ENCODE data around the gene TBATA. TPM values are rescaled to one million over a fixed set of nuclear protein-coding genes. Genes with fewer than 3 reads are reported as not detected.

The TBATA gene
- total RNA-seq, 6 experiments from 2014 or later = not detected

DNA sequence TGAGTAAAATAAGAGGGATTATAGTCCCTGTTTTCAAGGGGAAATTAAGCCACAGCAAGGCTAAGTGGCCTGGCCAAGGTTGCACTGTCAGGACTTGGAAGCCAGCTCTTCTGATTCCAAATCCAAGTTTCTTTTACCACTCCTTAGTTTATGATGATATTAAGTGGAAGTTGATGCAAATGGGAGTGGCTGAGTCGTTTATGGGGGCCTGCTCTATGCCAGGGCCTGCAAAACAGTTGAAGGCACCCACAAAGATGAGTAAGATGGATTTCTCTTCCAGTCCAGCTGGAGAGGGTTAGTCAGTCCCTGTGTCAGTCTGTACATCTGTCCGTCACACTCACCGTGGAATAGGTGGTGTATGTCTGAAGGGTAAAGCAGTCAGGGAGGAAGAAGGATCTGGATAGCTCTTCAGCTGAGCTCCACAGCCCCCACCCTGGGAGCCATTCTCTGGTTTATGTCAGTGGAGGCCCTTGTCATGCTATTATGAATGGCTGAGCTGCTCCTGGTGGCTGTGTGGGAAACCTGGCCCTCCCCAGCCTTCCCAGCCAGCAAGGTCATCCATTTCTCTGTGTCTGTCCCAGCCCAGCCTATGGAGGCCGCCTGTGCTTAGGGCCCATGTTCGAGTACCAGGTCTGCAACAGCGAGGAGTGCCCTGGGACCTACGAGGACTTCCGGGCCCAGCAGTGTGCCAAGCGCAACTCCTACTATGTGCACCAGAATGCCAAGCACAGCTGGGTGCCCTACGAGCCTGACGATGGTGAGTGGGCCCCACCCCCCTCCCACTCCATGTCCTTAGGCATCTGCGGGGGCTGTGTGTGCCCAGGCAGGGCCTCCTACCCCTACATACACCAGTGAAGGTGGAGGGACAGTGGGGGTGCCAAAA, 44.5 kb downstream of the TBATA start:
- H3K27me3 ChIP-seq = no peaks in the 10 kb centered on the region
- DNase-seq (no peak), ATAC-seq (no peak)
- intact Hi-C loops (cut with DNase I) = no loop called here
- H3K9me3 ChIP-seq = no peaks in the 10 kb centered on the region
- no peaks in the 10 kb centered on the region for H3K36me3 ChIP-seq
- TF ChIP-seq, protein P1, sequence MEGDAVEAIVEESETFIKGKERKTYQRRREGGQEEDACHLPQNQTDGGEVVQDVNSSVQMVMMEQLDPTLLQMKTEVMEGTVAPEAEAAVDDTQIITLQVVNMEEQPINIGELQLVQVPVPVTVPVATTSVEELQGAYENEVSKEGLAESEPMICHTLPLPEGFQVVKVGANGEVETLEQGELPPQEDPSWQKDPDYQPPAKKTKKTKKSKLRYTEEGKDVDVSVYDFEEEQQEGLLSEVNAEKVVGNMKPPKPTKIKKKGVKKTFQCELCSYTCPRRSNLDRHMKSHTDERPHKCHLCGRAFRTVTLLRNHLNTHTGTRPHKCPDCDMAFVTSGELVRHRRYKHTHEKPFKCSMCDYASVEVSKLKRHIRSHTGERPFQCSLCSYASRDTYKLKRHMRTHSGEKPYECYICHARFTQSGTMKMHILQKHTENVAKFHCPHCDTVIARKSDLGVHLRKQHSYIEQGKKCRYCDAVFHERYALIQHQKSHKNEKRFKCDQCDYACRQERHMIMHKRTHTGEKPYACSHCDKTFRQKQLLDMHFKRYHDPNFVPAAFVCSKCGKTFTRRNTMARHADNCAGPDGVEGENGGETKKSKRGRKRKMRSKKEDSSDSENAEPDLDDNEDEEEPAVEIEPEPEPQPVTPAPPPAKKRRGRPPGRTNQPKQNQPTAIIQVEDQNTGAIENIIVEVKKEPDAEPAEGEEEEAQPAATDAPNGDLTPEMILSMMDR (IDR thresholded peaks at IDR 0.05) = no peak
- TF ChIP-seq POLR2A (IDR thresholded peaks at IDR 0.05) = no peak
- H3K27ac ChIP-seq = no peak overlapping the region
- WGBS (ENCODE audit: insufficient coverage, low coverage, low lambda C conversion rate, missing lambda C conversion rate) = 11% methylated on average over 1 of the region's 12 CpGs
- H3K4me1 ChIP-seq = no peaks in the 10 kb centered on the region
- no peak overlapping the region for H3K4me3 ChIP-seq

DNA sequence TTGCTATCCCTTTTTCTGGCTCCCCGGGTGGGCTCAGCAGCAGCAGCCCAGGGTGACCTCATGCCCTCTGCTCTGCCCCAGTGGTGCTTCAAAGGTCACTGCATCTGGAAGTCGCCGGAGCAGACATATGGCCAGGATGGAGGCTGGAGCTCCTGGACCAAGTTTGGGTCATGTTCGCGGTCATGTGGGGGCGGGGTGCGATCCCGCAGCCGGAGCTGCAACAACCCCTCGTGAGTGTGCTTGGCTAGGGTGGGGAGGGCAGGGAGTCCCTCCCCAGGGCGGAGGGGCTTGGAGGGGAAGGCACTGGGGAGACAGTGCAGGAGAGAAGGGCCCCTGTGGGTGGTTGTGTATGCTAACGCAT, 46.4 kb downstream of the TBATA start:
- 76% methylated on average over 11 of the region's 12 CpGs for WGBS (ENCODE audit: insufficient coverage, low coverage, low lambda C conversion rate, missing lambda C conversion rate)
- DNase-seq (peak in 1 of 3 donors; percentile 42), ATAC-seq (no peak)
- Histone ChIP-seq H3K27me3 (no peaks in the 10 kb centered on the region), H3K4me1 (no peaks in the 10 kb centered on the region), H3K9me3 (no peaks in the 10 kb centered on the region), H3K27ac (no peak overlapping the region), H3K36me3 (no peaks in the 10 kb centered on the region), H3K4me3 (no peak overlapping the region)
- no peak for TF ChIP-seq POLR2A (IDR thresholded peaks at IDR 0.05)
- TF ChIP-seq, protein P1 (IDR thresholded peaks at IDR 0.05) = no peak
- intact Hi-C loops (cut with DNase I) = no loop called here

DNA sequence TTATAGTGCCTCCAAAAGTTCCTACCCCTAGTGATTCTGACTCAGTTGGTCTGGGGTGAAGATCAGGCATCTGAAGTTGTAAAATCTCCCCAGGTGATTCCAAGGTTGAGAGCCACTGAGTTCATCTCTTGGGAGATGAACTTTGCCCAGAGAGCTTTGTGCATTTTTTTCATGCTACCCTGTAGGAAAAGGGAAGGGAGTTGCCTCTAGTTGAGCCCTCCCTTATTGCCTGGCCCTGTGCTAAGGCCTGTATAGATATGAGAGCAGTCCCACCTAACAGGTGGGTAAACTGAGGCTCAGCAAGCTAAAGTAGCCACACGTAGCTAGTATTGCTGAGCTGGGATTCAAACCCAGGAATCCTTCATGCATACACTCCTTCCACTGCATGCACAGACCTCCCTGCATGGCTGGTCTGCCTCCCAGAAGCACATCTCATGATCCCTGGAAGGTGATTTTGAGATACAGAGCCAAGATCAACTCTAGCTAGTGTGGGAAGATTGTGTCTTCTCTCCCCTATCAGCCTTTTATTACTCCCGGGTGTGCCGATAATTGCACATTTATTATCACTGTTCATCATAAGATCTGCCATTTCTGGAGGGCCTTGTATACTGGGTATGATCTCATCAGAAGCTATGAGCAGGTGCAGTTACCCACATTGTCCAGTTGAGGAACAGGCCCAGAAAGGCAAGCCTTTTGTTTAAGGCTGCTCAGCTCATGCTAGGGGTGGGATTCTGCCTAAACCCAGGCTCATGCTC, 47.0 kb downstream of the TBATA start:
- Histone ChIP-seq H3K9me3 (no peaks in the 10 kb centered on the region), H3K27ac (no peak overlapping the region), H3K4me1 (no peaks in the 10 kb centered on the region), H3K4me3 (no peak overlapping the region), H3K36me3 (no peaks in the 10 kb centered on the region), H3K27me3 (no peaks in the 10 kb centered on the region)
- no peak for DNase-seq
- intact Hi-C loops (cut with DNase I) = no loop called here
- no peak for ATAC-seq
- TF ChIP-seq, protein P1 (IDR thresholded peaks at IDR 0.05) = no peak
- 100% methylated on average over 2 of the region's 3 CpGs for WGBS (ENCODE audit: insufficient coverage, low coverage, low lambda C conversion rate, missing lambda C conversion rate)

DNA sequence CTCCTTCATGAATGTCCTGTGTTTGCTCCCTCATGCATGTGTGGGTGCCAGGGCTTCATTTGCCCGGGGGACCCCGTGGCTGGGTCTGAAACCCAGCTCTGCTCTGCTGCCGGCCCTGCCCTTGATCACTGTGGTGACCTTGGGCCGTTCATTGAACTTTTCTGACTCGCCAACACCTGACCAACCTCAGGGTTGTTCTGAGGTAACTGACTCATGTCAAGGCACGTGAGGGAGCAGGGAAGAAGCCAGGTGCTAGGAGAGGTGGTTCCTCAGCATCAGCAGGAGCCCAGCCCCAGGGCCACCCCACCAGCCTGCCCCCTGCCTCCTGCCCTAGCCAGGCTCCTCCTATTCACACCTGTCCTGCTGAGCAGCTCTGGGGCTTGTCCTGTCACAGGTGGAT, 47.9 kb downstream of the TBATA start:
- intact Hi-C loops (cut with DNase I) = no loop called here
- Histone ChIP-seq H3K9me3 (no peaks in the 10 kb centered on the region), H3K27ac (no peak overlapping the region), H3K4me3 (no peak overlapping the region), H3K36me3 (no peaks in the 10 kb centered on the region), H3K27me3 (no peaks in the 10 kb centered on the region), H3K4me1 (no peaks in the 10 kb centered on the region)
- no peak for TF ChIP-seq POLR2A (IDR thresholded peaks at IDR 0.05)
- TF ChIP-seq, protein P1 (IDR thresholded peaks at IDR 0.05) = no peak
- WGBS (ENCODE audit: insufficient coverage, low coverage, low lambda C conversion rate, missing lambda C conversion rate) = 38% methylated on average over 4 of the region's 6 CpGs
- ATAC-seq (peak in 1 of 4 donors; percentile 19), DNase-seq (peak in 1 of 3 donors; percentile 22)

Measured in right lobe of liver (tissue), 6 donors.